ENCODE data around the gene DGUOK. TPM values are rescaled to one million over a fixed set of nuclear protein-coding genes. Genes with fewer than 3 reads are reported as not detected.

DGUOK gene
- total and polyA plus RNA-seq, 2 experiments from 2014 or later = 68.0 to 116 TPM

- Histone ChIP-seq H3K4me3 (no peak overlapping the region), H3K27me3 (no peaks in the 10 kb centered on the region), H3K36me3 (replicated peaks; ENCODE audit: insufficient read depth, low read depth) (no peaks in the 10 kb centered on the region), H4K20me1 (ENCODE audit: insufficient read depth, poor library complexity, severe bottlenecking) (no peaks in the 10 kb centered on the region), H3K4me1 (ENCODE audit: insufficient read depth) (peaks cover 3% of the 10 kb centered on the region), H3K9me2 (replicated peaks; ENCODE audit: insufficient read depth) (no peaks in the 10 kb centered on the region), H3K79me2 (no peaks in the 10 kb centered on the region), H3K9me3 (ENCODE audit: low read depth) (no peaks in the 10 kb centered on the region), H2AFZ (no peak overlapping the region), H3K27ac (no peak overlapping the region), H3K4me2 (no peak overlapping the region)
- WGBS (ENCODE audit: low lambda C conversion rate, missing lambda C conversion rate) = 87% methylated on average over 6 of the region's 6 CpGs
- DNase-seq (ENCODE audit: low spot score) = no peak
- TF ChIP-seq, protein P1, sequence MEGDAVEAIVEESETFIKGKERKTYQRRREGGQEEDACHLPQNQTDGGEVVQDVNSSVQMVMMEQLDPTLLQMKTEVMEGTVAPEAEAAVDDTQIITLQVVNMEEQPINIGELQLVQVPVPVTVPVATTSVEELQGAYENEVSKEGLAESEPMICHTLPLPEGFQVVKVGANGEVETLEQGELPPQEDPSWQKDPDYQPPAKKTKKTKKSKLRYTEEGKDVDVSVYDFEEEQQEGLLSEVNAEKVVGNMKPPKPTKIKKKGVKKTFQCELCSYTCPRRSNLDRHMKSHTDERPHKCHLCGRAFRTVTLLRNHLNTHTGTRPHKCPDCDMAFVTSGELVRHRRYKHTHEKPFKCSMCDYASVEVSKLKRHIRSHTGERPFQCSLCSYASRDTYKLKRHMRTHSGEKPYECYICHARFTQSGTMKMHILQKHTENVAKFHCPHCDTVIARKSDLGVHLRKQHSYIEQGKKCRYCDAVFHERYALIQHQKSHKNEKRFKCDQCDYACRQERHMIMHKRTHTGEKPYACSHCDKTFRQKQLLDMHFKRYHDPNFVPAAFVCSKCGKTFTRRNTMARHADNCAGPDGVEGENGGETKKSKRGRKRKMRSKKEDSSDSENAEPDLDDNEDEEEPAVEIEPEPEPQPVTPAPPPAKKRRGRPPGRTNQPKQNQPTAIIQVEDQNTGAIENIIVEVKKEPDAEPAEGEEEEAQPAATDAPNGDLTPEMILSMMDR (IDR thresholded peaks at IDR 0.05; ENCODE audit: poor library complexity) = no peak
- TF ChIP-seq EZH2 (IDR thresholded peaks at IDR 0.05; ENCODE audit: borderline replicate concordance) (no peak), EZH2phosphoT487 (IDR thresholded peaks at IDR 0.05; ENCODE audit: low read depth, severe bottlenecking, unreplicated experiment) (no peak)
Observed at GRCh38 chr2:73897934-73898333, 28.7 kb upstream of the DGUOK start.

DNA sequence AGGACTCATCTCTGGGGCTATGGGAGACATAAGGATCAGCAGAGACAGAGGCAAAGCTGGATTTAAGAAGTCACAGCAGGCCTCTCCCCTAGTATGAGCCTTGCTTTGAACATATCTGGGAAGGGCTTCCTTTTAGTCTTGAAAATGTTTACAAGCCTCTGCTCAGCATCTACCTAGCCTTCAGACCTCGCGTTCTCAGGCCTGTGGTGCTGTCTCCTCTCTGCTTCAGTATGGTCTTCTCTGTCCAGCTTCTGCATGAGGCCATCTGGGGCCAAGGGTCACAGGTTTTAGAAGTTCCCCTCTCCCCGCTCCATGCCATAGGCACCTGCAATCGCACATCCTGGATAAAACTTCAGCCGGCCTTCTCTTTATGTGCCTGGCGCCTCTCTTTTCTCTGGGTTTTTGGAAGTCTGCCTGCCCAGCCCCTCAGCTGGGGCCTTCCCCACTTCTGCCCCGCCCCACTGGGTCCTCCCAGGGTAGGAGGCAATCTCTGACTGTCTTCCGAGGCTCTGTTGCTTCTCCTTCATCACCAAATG is 26.8 kb upstream of the DGUOK start:
- H3K27ac ChIP-seq = no peak overlapping the region
- no peak overlapping the region for H2AFZ ChIP-seq
- H3K4me2 ChIP-seq = no peak overlapping the region
- no peaks in the 10 kb centered on the region for H3K4me1 ChIP-seq (ENCODE audit: insufficient read depth)
- WGBS (ENCODE audit: low lambda C conversion rate, missing lambda C conversion rate) = 88% methylated on average over 8 of the region's 8 CpGs
- H4K20me1 ChIP-seq (ENCODE audit: insufficient read depth, poor library complexity, severe bottlenecking) = no peaks in the 10 kb centered on the region
- DNase-seq (ENCODE audit: low spot score) = no peak
- H3K27me3 ChIP-seq = no peaks in the 10 kb centered on the region
- no peaks in the 10 kb centered on the region for H3K9me2 ChIP-seq (replicated peaks; ENCODE audit: insufficient read depth)
- H3K79me2 ChIP-seq = no peaks in the 10 kb centered on the region
- H3K36me3 ChIP-seq (replicated peaks; ENCODE audit: insufficient read depth, low read depth) = no peaks in the 10 kb centered on the region
- no peak overlapping the region for H3K4me3 ChIP-seq
- no peaks in the 10 kb centered on the region for H3K9me3 ChIP-seq (ENCODE audit: low read depth)
- TF ChIP-seq, protein P1 (IDR thresholded peaks at IDR 0.05; ENCODE audit: poor library complexity) = no peak
- TF ChIP-seq EZH2phosphoT487 (IDR thresholded peaks at IDR 0.05; ENCODE audit: low read depth, severe bottlenecking, unreplicated experiment) = no peak

GRCh38 chr2:73901143-73901542 is 25.5 kb upstream of the DGUOK start:
- Histone ChIP-seq H4K20me1 (ENCODE audit: insufficient read depth, poor library complexity, severe bottlenecking) (no peaks in the 10 kb centered on the region), H3K9me2 (replicated peaks; ENCODE audit: insufficient read depth) (no peaks in the 10 kb centered on the region), H3K36me3 (replicated peaks; ENCODE audit: insufficient read depth, low read depth) (no peaks in the 10 kb centered on the region), H3K9me3 (ENCODE audit: low read depth) (no peaks in the 10 kb centered on the region), H3K4me1 (ENCODE audit: insufficient read depth) (no peaks in the 10 kb centered on the region), H3K27me3 (no peaks in the 10 kb centered on the region), H2AFZ (no peak overlapping the region), H3K79me2 (no peaks in the 10 kb centered on the region), H3K27ac (no peak overlapping the region), H3K4me2 (no peak overlapping the region), H3K4me3 (no peak overlapping the region)
- no peak for TF ChIP-seq EZH2 (IDR thresholded peaks at IDR 0.05; ENCODE audit: borderline replicate concordance)
- TF ChIP-seq, protein P1 (IDR thresholded peaks at IDR 0.05; ENCODE audit: poor library complexity) = no peak
- TF ChIP-seq EZH2phosphoT487 (IDR thresholded peaks at IDR 0.05; ENCODE audit: low read depth, severe bottlenecking, unreplicated experiment) = no peak
- DNase-seq (ENCODE audit: low spot score) = no peak
- 86% methylated on average over 10 of the region's 10 CpGs for WGBS (ENCODE audit: low lambda C conversion rate, missing lambda C conversion rate)

GRCh38 chr2:73902284-73902683 is 24.4 kb upstream of the DGUOK start:
- WGBS (ENCODE audit: low lambda C conversion rate, missing lambda C conversion rate) = 81% methylated on average over 4 of the region's 4 CpGs
- H2AFZ ChIP-seq = no peak overlapping the region
- H3K4me1 ChIP-seq (ENCODE audit: insufficient read depth) = no peaks in the 10 kb centered on the region
- H3K79me2 ChIP-seq = no peaks in the 10 kb centered on the region
- H3K9me3 ChIP-seq (ENCODE audit: low read depth) = no peaks in the 10 kb centered on the region
- TF ChIP-seq EZH2phosphoT487 (IDR thresholded peaks at IDR 0.05; ENCODE audit: low read depth, severe bottlenecking, unreplicated experiment) = no peak
- TF ChIP-seq, protein P1 (IDR thresholded peaks at IDR 0.05; ENCODE audit: poor library complexity) = no peak
- no peak for TF ChIP-seq EZH2 (IDR thresholded peaks at IDR 0.05; ENCODE audit: borderline replicate concordance)
- H3K4me3 ChIP-seq = no peak overlapping the region
- DNase-seq (ENCODE audit: low spot score) = no peak
- H3K36me3 ChIP-seq (replicated peaks; ENCODE audit: insufficient read depth, low read depth) = no peaks in the 10 kb centered on the region
- no peaks in the 10 kb centered on the region for H3K9me2 ChIP-seq (replicated peaks; ENCODE audit: insufficient read depth)
- H3K27me3 ChIP-seq = no peaks in the 10 kb centered on the region
- H4K20me1 ChIP-seq (ENCODE audit: insufficient read depth, poor library complexity, severe bottlenecking) = no peaks in the 10 kb centered on the region
- no peak overlapping the region for H3K27ac ChIP-seq
- no peak overlapping the region for H3K4me2 ChIP-seq

Data from hepatocyte (in vitro differentiated cells).